Activated T-cell treated with anti-CD3 and anti-CD28 coated beads, Interleukin-2, amount 50 U/mL, for 4 hours (primary cell): Measurements from ENCODE around the gene TNS4. TPM values are rescaled to one million over a fixed set of nuclear protein-coding genes. Genes with fewer than 3 reads are reported as not detected.
A peak's percentile ranks its signal among the peaks of the same experiment; 100 is the strongest.

Experiments
- ATAC-seq, 2 donors: fragments of 200-7000 bp; cut with Tn5 transposase; one replicate each; pipeline ENCODE4 v1.10.0; 2021
- DNase-seq: peaks from one replicate; pipeline ENCODE4 v3.0.0-alpha.2; 2020
- H3K27me3 Mint-ChIP-seq: one replicate; pipeline ENCODE4 v1.8.0; 2021; ENCODE audit warnings: low read depth, mixed read lengths
- H3K36me3 Mint-ChIP-seq: one replicate; pipeline ENCODE4 v1.8.0; 2022; ENCODE audit warnings: mixed read lengths; ENCODE audit not compliant: insufficient read depth
- H3K4me1 Mint-ChIP-seq: one replicate; pipeline ENCODE4 v1.8.0; 2021; ENCODE audit warnings: low read depth, mixed read lengths
- H3K4me3 Mint-ChIP-seq: one replicate; pipeline ENCODE4 v1.8.0; 2021; ENCODE audit warnings: mild to moderate bottlenecking, moderate library complexity, mixed read lengths
- H3K9me3 Mint-ChIP-seq: one replicate; pipeline ENCODE4 v1.8.0; 2021; ENCODE audit warnings: mixed read lengths
- total RNA-seq, 3 donors: library from RNA; stranded (reverse); gene quantifications; one replicate each; pipeline ENCODE4 v1.2.1, GENCODE V29; 2021

Gene TNS4
- total RNA-seq, 3 donors from 2014 or later: 3.9 to 4.7 (median 4.1) TPM

- Mint-ChIP-seq H3K9me3 (no peaks in the 10 kb centered on the region), H3K4me3 (no peak overlapping the region), H3K36me3 (no peaks in the 10 kb centered on the region), H3K4me1 (peaks cover 49% of the 10 kb centered on the region), H3K27me3 (no peaks in the 10 kb centered on the region)
- ATAC-seq: no peak
- no peak for DNase-seq
Measured at GRCh38 chr17:40515011-40515410, 13.6 kb upstream of the TNS4 start.

GRCh38 chr17:40514013-40514875, 12.8 kb upstream of the TNS4 start:
- Mint-ChIP-seq H3K4me3 (no peak overlapping the region), H3K4me1 (peaks cover 49% of the 10 kb centered on the region), H3K27me3 (no peaks in the 10 kb centered on the region), H3K9me3 (no peaks in the 10 kb centered on the region), H3K36me3 (no peaks in the 10 kb centered on the region)
- no peak for DNase-seq
- no peak for ATAC-seq

GRCh38 chr17:40511667-40512220, 10.3 kb upstream of the TNS4 start:
- no peaks in the 10 kb centered on the region for H3K27me3 Mint-ChIP-seq
- H3K4me1 Mint-ChIP-seq: peaks cover 29% of the 10 kb centered on the region
- DNase-seq (no peak), ATAC-seq (no peak)
- no peaks in the 10 kb centered on the region for H3K36me3 Mint-ChIP-seq
- H3K4me3 Mint-ChIP-seq: no peak overlapping the region
- no peaks in the 10 kb centered on the region for H3K9me3 Mint-ChIP-seq

GRCh38 chr17:40511136-40511535, 9.7 kb upstream of the TNS4 start:
- no peak overlapping the region for H3K4me3 Mint-ChIP-seq
- H3K27me3 Mint-ChIP-seq: no peaks in the 10 kb centered on the region
- DNase-seq (no peak), ATAC-seq (no peak)
- no peaks in the 10 kb centered on the region for H3K9me3 Mint-ChIP-seq
- no peaks in the 10 kb centered on the region for H3K36me3 Mint-ChIP-seq
- peaks cover 23% of the 10 kb centered on the region for H3K4me1 Mint-ChIP-seq

- Mint-ChIP-seq H3K4me1 (peaks cover 15% of the 10 kb centered on the region), H3K36me3 (no peaks in the 10 kb centered on the region), H3K27me3 (no peaks in the 10 kb centered on the region), H3K9me3 (no peaks in the 10 kb centered on the region), H3K4me3 (no peak overlapping the region)
- ATAC-seq (no peak), DNase-seq (no peak)
Measured at GRCh38 chr17:40510328-40510648, 8.9 kb upstream of the TNS4 start.

GRCh38 chr17:40509626-40510327, 8.4 kb upstream of the TNS4 start:
- Mint-ChIP-seq H3K9me3 (no peaks in the 10 kb centered on the region), H3K4me3 (no peak overlapping the region), H3K27me3 (no peaks in the 10 kb centered on the region), H3K4me1 (peaks cover 10% of the 10 kb centered on the region), H3K36me3 (no peaks in the 10 kb centered on the region)
- DNase-seq (no peak), ATAC-seq (no peak)

GRCh38 chr17:40506786-40507185, 5.4 kb upstream of the TNS4 start:
- no peaks in the 10 kb centered on the region for H3K27me3 Mint-ChIP-seq
- no peak for DNase-seq
- no peak overlapping the region for H3K4me3 Mint-ChIP-seq
- no peaks in the 10 kb centered on the region for H3K36me3 Mint-ChIP-seq
- no peak for ATAC-seq
- no peaks in the 10 kb centered on the region for H3K9me3 Mint-ChIP-seq
- H3K4me1 Mint-ChIP-seq: no peaks in the 10 kb centered on the region

- peaks cover 4% of the 10 kb centered on the region for H3K27me3 Mint-ChIP-seq
- H3K4me1 Mint-ChIP-seq: no peaks in the 10 kb centered on the region
- no peak for DNase-seq
- no peak for ATAC-seq
- H3K9me3 Mint-ChIP-seq: no peaks in the 10 kb centered on the region
- no peak overlapping the region for H3K4me3 Mint-ChIP-seq
- H3K36me3 Mint-ChIP-seq: no peaks in the 10 kb centered on the region
Measured at GRCh38 chr17:40503154-40503553, 1.7 kb upstream of the TNS4 start.

- H3K27me3 Mint-ChIP-seq: peaks cover 4% of the 10 kb centered on the region
- ATAC-seq: peak in 1 of 2 donors; percentile 10
- no peak overlapping the region for H3K4me3 Mint-ChIP-seq
- H3K4me1 Mint-ChIP-seq: no peaks in the 10 kb centered on the region
- no peak for DNase-seq
- no peaks in the 10 kb centered on the region for H3K36me3 Mint-ChIP-seq
- no peaks in the 10 kb centered on the region for H3K9me3 Mint-ChIP-seq
Measured at GRCh38 chr17:40502716-40503115, 1.3 kb upstream of the TNS4 start.

GRCh38 chr17:40500709-40501108, 714 bp downstream of the TNS4 start:
- ATAC-seq (no peak), DNase-seq (no peak)
- peaks cover 4% of the 10 kb centered on the region for H3K27me3 Mint-ChIP-seq
- H3K4me3 Mint-ChIP-seq: no peak overlapping the region
- no peaks in the 10 kb centered on the region for H3K9me3 Mint-ChIP-seq
- no peaks in the 10 kb centered on the region for H3K4me1 Mint-ChIP-seq
- H3K36me3 Mint-ChIP-seq: no peaks in the 10 kb centered on the region

GRCh38 chr17:40500190-40500589, 1.2 kb downstream of the TNS4 start:
- no peak for DNase-seq
- Mint-ChIP-seq H3K4me3 (no peak overlapping the region), H3K4me1 (no peaks in the 10 kb centered on the region), H3K36me3 (no peaks in the 10 kb centered on the region), H3K9me3 (no peaks in the 10 kb centered on the region), H3K27me3 (peaks cover 4% of the 10 kb centered on the region)
- ATAC-seq: no peak

- DNase-seq: no peak
- Mint-ChIP-seq H3K27me3 (peaks cover 4% of the 10 kb centered on the region), H3K4me1 (no peaks in the 10 kb centered on the region)
Measured at GRCh38 chr17:40499551-40500189, 1.8 kb downstream of the TNS4 start.

GRCh38 chr17:40498281-40499084, 2.9 kb downstream of the TNS4 start:
- no peaks in the 10 kb centered on the region for H3K36me3 Mint-ChIP-seq
- no peak for DNase-seq
- ATAC-seq: no peak
- H3K27me3 Mint-ChIP-seq: peaks cover 4% of the 10 kb centered on the region
- no peak overlapping the region for H3K4me3 Mint-ChIP-seq
- no peaks in the 10 kb centered on the region for H3K9me3 Mint-ChIP-seq
- no peaks in the 10 kb centered on the region for H3K4me1 Mint-ChIP-seq

More at GRCh38 chr17:40499551-40500189, 1.8 kb downstream of the TNS4 start:
- no peaks in the 10 kb centered on the region for H3K9me3 Mint-ChIP-seq
- no peaks in the 10 kb centered on the region for H3K36me3 Mint-ChIP-seq
- ATAC-seq: no peak
- no peak overlapping the region for H3K4me3 Mint-ChIP-seq

GRCh38 chr17:40497695-40498094, 3.7 kb downstream of the TNS4 start:
- Mint-ChIP-seq H3K27me3 (peaks cover 4% of the 10 kb centered on the region), H3K9me3 (no peaks in the 10 kb centered on the region), H3K4me3 (no peak overlapping the region), H3K4me1 (no peaks in the 10 kb centered on the region), H3K36me3 (no peaks in the 10 kb centered on the region)
- DNase-seq (no peak), ATAC-seq (no peak)
